ENCODE data around the gene SLC6A8.
"Not testable (repeated sequence)": the region's sequence is repeated elsewhere in the genome, so short reads cannot be mapped to it uniquely, and the experiment has no call there.

Gene SLC6A8

DNA sequence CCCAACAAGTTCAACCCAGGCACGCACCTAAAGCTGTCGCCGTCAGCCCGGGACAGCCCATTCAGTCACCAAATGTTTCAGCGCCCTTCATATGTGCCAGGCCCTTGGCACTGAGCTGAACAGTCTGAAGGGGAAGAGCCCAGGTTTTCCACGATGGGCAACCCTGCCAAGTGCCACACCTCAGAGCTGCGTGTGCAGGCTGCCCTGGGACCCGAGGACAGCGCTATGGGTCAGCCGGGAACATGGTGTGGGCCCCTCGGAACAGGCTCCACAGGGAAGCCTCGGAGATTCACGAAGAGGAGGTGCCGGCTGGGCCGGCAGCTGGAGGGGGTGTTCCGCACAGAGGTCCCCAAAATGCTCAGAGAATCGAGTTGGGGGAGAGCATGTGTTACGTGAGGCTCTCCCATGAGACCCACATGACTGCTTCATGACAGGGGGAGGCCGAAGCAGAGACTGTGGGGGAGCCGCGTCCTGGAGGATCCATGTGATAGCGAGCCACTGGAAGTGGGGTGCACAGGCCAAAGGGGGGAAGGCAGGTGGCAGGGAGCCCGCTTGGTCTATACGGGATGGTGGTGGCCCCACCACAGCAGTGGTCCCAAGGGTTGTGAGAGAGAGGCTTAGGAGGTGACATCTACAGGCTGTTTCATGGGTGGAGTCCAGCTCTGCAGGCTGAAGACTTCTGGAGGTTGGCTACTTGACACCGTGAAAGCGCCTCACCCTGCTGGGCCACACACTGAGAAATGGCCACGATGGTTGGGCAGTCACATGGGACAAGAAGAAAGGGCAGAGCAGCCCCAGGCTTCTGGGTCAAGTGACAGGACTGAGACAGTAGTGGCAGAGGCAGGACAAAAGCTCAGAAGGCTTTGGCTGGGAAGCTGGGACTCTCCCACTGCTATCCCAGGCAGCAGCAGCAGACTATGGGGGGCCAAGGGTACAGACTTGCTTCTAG lies 22.3 kb downstream of the SLC6A8 start:
- no peak for DNase-seq

DNA sequence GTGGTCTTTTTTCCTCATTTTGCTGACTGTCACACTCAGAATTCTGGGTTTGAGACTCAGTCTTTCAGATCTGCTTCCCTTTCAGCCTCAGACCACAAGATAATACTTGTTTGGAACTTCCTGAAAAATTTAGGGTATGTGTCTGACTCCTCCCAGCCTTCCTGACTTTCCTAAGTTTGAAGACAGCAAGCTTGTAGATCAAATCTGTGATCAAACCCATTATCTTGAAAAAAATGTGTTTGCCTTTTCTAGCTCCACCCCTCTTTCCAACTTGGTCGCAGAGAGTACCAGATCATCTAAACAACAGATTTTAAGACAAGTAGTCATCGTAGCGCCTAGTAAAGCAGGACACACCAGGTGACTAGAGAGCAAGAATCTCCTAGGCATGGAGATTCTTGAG lies 26.5 kb downstream of the SLC6A8 start:
- no peak for DNase-seq

DNA sequence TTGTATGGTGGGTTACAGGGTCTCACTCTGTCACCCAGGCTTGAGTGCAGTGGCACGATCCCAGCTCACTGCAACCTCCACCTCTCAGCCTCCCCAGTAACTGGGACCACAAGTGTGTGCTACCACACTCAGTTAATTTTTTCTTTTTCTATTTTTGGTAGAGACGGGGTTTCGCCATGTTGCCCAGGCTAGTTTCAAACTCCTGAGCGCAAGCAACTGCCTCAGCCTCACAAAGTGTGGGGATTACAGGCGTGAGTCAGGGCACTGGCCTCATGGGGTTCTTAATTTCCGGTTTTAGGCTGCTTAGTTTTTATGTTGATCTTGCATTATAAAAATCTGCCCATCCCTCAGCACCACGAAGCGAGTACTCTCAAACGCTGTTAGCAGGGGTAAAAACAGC lies 29.7 kb downstream of the SLC6A8 start:
- no peak for DNase-seq

DNA sequence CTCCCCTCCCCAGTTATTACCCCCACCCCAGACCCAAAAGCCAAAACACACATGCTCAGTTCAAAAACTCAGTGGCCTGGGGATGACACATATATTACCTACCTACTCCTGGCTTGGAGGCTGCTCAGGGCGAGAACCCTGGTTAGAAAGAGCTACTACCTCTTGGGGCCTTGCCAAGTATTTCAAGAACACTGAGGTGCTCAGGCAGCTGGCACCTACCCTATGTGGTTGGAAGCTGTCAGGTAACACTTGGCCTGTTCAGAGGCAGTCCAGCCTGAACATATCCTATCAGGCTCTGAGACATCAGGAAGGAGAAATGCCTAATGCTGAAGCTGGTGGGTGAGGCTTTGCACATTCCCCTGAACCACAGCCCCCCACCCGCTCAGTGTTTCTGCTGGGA lies 31.5 kb downstream of the SLC6A8 start:
- DNase-seq: no peak

DNA sequence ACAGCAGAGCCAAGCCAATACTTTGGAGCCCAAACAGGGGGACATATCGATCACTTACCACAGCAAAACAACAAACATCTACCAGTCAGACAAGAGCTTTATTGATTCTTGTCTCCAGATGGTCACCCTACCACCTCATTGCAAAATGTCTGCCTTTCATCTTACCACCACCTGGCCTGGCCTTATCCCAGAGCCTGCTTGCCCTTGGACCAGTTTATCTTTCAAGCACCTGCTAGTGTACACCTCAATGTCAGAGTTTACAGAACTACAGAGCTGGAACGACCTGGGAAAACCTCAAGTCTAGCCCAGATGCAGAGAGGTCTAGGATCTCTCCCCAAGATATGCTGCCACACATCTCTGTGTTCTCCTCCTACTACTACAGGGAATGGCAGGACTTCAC lies 32.0 kb downstream of the SLC6A8 start:
- no peak for DNase-seq

DNA sequence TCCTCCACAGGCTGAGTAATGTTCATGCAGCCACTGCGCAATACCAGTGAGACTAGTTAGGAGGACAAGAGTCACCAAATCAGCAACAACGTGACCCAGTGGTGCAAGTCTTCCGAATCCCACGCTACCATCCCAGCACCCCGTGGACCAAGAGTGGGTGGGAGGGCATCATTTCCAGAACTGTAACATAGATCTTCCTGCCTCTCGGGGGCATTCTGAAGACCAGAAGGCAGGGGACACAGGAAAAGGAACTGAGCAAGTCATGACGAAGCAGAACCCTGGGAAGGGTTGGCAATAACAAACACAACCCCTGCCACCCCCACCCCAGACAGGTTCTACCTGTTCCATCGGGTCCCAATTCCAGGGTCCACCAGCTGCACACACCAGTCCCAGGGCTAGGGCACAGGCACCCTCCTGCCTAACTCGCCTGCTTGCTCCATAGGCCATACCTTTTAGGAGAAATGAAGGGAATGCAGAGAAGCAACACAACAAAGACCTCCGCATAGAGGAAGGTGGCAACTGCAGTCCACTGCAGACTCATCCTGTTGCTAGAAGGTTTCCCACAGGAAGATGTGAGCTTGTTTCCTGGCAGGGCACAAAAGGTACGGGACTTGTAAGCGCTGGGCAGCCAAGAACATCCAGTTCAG lies 35.1 kb downstream of the SLC6A8 start:
- DNase-seq: no peak

DNA sequence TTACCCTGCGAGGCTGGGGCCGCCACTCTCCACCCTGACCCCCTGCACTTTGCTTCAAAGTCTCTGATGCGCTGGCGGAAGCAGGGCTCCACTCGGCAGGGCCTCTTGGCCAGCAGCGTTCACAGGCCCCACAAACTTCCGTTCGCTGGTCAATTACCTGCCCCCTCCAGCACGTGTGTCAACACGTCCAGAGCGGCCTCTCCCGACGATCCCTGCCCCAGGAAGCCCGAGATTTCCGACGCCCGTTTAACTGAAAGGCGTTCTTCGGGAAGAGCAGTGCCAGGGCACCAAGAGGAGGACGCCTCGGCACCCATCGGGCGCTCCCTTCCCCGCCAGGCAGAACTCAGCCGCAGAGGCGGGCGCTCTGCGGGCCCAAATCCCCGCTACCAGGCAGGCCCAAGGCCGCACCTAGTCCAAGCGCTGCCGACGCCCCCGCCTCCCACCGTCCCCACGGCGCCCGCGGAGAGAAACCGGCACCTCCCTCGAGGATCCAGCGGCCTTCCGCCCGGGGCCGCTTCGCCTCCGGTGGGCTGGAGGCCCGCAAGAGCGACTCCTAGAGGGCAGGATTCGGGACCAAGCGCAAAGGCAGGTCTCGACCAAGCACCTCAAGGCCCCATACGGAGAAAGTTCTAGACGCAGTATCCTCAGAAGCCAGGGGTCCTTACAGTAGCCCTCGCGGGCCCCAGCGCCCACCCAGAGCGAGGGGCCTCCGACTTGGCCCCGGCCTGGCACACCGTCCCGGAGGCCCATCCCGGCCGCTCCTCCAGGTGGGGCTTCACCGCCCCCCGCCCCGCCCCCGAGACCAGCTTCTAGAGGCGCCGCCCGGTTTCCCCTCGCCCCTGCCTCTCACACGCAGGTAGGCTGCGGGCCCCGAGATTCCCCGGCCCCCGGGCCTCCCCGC lies 35.9 kb downstream of the SLC6A8 start:
- DNase-seq: no peak

DNA sequence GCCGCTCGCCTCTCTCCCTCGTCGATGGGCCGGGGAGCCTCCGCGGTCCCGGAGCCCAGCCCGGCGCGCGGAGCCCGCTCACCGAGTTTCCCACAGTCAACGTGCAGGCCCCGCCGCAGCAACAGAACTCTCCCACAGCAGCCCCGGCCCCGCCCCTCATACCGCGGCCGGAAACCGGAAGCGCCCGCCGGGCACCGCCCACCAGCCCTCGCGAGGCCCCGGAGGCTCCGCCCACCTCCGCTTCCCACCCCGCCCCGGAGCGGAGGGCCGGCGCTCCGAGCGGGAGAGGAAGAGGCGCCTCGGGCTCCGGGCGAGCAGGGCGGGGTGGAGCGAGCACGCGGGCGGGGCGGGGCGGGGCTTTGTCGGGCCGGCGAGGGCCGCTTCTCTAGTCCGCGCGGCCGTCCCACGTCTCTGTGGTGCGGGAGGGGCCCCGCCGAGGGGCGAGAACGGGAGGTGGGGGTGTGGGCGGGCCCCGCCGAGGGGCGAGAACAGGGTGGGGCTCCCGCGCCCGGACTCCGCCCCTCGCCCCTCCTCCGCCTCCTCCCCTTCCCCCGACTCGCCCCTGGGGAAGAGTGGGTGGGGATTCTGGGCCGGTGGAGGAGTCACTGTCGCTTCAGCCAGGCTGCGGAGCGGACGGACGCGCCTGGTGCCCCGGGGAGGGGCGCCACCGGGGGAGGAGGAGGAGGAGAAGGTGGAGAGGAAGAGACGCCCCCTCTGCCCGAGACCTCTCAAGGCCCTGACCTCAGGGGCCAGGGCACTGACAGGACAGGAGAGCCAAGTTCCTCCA lies 36.7 kb downstream of the SLC6A8 start, which contains the start of the genes ABCD1 and BCAP31:
Gene ABCD1 (plus strand): TSS at position 605 of the 787 bp plus-strand sequence. CDS start 411 bp downstream, outside the sequence.
Gene BCAP31 (minus strand): TSS at position 136 of the 787 bp plus-strand sequence. CDS start 1,143 bp downstream, outside the sequence.
- DNase-seq: no peak

DNA sequence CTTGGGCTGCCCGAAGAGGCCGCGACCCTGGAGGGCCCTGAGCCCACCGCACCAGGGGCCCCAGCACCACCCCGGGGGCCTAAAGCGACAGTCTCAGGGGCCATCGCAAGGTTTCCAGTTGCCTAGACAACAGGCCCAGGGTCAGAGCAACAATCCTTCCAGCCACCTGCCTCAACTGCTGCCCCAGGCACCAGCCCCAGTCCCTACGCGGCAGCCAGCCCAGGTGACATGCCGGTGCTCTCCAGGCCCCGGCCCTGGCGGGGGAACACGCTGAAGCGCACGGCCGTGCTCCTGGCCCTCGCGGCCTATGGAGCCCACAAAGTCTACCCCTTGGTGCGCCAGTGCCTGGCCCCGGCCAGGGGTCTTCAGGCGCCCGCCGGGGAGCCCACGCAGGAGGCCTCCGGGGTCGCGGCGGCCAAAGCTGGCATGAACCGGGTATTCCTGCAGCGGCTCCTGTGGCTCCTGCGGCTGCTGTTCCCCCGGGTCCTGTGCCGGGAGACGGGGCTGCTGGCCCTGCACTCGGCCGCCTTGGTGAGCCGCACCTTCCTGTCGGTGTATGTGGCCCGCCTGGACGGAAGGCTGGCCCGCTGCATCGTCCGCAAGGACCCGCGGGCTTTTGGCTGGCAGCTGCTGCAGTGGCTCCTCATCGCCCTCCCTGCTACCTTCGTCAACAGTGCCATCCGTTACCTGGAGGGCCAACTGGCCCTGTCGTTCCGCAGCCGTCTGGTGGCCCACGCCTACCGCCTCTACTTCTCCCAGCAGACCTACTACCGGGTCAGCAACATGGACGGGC lies 37.5 kb downstream of the SLC6A8 start:
- DNase-seq: no peak

DNA sequence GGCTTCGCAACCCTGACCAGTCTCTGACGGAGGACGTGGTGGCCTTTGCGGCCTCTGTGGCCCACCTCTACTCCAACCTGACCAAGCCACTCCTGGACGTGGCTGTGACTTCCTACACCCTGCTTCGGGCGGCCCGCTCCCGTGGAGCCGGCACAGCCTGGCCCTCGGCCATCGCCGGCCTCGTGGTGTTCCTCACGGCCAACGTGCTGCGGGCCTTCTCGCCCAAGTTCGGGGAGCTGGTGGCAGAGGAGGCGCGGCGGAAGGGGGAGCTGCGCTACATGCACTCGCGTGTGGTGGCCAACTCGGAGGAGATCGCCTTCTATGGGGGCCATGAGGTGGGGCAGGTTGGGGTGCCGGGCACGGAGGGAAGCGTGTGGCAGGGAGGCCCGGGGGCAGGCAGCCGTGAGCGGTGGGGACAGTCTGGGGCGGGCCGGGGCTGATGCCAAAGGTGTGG lies 38.1 kb downstream of the SLC6A8 start:
- DNase-seq: no peak

DNA sequence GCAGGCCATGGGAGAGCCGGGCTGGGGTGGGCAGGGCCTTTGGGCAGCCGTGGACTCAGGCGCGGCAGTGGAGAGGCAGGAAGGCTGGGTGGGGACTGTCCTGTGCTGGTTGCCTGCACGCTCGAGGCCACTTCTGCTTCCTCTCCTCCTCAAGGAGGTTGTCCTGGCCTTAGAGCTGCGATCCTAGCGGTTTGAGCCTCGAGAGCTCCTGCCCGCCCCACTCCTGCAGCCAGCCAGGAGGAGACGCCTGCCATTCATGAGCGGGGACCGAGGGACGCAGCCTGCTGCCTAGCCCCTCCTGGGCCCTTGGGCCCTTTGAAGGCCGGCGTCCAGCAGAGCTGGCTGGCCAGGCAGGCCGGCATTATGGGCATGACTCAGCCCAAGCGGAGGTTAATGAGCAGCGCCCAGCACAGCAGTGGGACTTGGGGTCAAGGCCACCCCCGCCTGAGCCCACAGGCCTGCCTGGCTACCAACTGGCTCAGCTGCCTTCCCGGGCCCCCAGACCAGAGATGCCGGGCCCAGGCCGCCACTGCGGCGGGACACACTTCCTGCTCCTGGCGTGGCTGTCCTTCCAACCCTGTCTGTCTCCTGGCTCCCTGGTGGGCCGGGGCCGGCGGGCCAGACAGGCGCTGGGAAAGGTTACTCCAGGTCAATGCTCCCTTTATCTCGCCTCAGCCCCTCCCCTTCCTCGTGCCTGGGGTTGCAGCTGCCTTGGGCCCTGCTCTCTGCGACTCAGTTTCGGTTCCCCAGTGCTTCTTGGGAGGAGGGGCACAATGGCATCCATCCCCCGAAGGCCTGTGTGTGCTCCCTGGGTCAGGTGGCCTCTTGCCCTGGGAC lies 38.8 kb downstream of the SLC6A8 start:
- DNase-seq: no peak

DNA sequence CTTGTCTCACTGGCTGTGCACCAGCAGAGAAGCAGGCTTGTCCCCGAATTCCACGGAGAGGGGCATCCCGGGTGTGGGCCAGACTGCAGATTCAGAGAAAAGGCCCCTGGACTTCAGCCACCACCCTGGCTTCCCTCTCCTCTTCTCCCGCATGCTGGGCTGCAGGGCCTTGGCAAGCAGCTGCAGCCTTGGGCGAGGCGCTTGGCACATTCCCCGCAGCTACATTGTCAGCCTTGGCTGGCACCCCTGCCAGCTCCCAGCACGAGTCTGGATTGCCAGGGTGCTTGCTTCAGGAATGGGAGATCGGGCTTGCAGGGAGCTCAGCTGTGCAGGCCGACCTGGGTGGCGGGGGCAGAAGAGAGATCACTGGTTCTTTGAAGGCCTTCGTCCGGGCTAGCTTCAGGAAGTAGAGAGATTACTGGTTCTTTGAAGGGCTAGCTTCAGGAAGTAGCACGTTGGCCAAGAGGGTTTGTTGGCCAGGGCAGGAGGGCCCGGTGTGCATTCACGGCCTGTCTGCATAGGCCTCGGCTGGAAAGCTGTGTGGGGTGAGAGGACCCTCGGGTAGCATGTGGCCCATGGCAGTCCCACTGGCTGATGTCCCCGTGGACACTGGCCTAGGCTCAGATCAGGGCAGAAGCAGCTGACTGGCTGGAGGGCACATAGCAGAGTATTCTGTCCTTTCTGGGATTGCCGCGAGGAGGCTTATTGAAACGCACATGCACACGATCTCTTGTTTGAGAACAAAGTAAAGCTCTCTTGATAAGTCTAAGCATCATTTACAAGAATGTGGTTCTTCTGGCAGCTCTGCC lies 39.6 kb downstream of the SLC6A8 start:
- DNase-seq: no peak

DNA sequence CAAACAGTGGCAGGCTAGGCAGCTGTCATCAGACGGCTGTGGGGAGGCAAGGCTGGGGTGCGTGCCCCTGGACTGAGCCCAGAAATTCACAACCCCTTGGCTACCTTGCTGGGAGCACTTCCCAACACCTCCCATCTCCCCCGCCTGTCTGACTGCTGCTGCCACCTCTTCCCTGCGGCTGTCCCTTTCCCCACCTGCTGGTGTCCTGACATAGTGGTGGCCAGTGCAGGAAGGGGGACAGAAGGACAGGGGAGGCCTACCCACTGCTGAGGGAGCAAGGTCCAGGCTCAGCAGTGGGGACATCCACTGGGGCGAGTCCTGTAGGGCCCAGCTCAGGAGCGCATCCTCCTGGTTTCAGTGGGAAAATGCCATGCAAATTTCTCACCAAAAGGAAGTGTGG lies 40.4 kb downstream of the SLC6A8 start:
- no peak for DNase-seq

DNA sequence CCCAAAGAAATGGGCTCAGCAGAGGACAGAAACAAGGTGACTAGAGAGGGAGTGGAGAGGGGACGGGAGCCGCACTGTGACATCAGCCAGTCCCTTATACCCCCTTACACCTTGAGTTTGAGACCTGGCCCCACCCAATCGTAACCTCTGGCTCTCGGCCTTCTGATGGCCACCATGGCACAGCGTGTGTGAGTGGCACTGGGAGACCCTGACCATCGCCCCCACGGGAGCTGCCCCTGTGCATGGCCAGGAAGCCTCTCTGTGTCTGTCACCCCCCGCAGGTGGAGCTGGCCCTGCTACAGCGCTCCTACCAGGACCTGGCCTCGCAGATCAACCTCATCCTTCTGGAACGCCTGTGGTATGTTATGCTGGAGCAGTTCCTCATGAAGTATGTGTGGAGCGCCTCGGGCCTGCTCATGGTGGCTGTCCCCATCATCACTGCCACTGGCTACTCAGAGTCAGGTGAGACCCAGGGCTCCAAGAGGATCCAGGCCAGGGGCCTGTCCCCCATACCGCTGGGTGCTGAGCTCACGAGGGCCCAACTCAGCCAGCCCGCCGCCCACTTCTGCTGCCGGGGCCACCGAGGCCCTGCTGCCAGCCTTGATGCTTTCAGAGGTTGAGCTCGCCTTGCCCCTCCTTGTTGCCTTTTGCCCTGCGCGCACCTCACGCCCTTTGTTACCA lies 41.4 kb downstream of the SLC6A8 start:
- no peak for DNase-seq

DNA sequence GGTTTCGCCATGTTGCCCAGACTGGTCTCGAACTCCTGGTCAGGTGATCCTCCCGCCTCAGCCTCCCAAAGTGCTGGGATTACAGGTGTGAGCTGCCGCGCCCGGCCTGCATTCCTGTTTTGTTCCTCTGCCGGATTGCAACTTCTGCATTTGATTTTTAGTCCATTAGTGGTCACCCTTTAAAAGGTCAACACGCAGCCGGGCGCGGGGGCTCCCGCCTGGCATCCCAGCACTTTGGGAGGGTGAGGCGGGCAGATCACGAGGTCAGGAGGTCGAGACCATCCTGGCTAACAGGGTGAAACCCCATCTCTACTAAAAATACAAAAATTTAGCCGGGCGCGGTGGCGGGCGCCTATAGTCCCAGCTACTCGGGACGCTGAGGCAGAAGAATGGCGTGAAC lies 42.4 kb downstream of the SLC6A8 start:
- DNase-seq: not testable (repeated sequence)

DNA sequence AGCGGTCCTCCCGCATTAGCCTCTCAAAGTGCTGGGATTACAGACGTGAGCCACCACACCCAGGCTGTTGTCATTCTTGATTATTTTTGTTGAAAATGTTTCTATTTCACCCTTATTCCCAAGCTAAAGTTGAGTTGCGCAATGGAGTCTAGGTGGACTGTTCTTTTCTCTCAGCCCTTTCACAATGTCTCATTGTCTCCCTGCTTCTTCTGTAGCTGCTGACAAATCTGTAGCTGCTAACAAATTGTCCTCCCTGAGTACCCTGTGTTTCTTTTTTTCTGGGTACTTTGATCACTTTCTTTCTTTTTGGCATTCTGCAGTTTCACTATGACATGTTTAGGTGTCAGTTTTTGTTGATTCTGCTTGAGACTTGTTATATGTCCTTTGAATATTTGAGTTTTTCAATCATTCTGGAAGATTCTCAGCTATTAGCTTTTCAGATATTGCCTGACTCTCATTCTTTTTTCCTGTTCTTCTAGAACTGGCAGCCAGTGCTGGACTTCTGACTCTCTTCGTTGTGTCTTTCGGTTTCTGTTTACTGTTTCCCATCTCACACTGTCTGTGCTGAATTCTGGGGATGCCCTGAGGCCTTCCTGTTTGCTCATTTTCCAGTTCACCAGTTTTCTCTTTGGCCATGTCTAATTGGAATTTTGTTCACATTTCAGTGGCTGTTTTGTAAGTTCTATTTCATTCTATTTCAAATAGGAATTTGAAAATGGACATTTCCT lies 43.6 kb downstream of the SLC6A8 start:
- DNase-seq: no peak

DNA sequence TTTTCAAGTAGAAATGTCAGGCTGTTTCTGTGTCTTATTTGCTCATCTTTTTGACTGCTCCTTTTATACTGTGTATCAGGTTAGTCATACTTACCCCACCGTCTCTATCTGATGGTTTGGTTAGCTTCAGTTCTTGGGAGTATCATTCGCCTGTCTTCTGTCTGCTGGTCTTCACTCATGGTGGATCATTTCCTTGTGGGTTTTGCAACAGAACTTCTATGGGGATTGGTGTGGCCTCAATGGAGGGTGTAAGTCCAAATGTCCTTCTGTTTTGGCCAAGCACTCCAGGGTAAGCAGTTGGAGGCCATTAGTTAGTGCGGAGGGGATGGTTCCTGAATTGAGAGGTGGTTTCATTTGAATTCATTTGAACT lies 44.1 kb downstream of the SLC6A8 start:
- DNase-seq: no peak

DNA sequence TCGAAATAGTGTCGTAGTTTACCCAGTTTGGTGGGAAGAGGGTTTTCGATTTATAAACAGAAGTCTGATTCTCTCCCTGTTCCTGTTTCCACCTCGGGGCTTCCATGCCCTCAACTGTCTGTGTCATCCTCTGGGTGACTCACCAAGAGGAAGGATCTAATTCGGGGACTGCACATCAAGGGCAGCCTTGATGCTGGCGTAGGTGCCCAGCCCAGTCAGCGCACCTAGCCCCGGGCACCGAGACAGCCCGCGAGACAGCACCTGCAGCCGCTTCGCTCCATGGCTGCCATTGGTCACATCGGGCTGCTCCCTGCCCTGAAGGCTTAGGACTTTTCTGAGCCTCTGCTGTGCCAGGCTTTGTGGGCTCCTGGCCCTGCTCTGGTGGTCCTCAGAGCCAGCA lies 44.7 kb downstream of the SLC6A8 start:
- no peak for DNase-seq
